Endothelial cell of umbilical vein (primary cell): ENCODE data around the gene PPM1D. TPM values are rescaled to one million over a fixed set of nuclear protein-coding genes. Genes with fewer than 3 reads are reported as not detected.

Experiments used
- BruUV-seq: library from RNA; stranded (reverse); fragments of 400-500 nt; replicated peaks from 2 replicates; lab custom pipeline; 2021; lab: Mats Ljungman, UMichigan
- CTCF ChIA-PET: fragments of 300-600, 350-600 bp; sonication (Branson Sonifier 250); formaldehyde crosslinking; loops from one replicate; lab custom pipeline; 2021; ENCODE audit warnings: antibody characterized with exemption, inconsistent platforms; lab: Charles Lee
- POLR2A ChIA-PET: fragments of 300-600, 350-600 bp; sonication (Branson Sonifier 250); formaldehyde crosslinking; loops from one replicate; lab custom pipeline; 2021; ENCODE audit warnings: antibody characterized with exemption, inconsistent platforms; lab: Charles Lee
- DNase-seq: peaks from one replicate; pipeline ENCODE4 v3.0.0-alpha.2; 2011; ENCODE audit warnings: low read depth, low spot score
- FAIRE-seq: peaks from 2 replicates; lab custom pipeline; 2011; peaks lifted over from hg19 to GRCh38; lab: Jason Lieb, UNC
- H2AFZ ChIP-seq: 2 replicates; pipeline ENCODE4 v1.6.0; 2012; ENCODE audit warnings: low read depth, low read length, control low read depth, inconsistent platforms
- H3K27ac ChIP-seq: 2 replicates; pipeline ENCODE4 v1.5.1; 2011; ENCODE audit warnings: low read depth, mild to moderate bottlenecking, control low read depth, low read length, moderate library complexity; ENCODE audit not compliant: insufficient read depth
- H3K27me3 ChIP-seq, 2 experiments: 2 replicates each; pipeline versions ENCODE4 v1.6.0 to v1.6.1; 2011; ENCODE audit warnings: low read length in 2 of 2, mixed read lengths in 1 of 2; ENCODE audit not compliant: control insufficient read depth in 2 of 2, insufficient read depth in 2 of 2
- H3K36me3 ChIP-seq, 2 experiments: 2 replicates in 1 of 2; 3 replicates in 1 of 2; pipeline ENCODE4 v1.5.1; 2011; ENCODE audit warnings: low read length in 2 of 2, mild to moderate bottlenecking in 1 of 2, moderate library complexity in 1 of 2; ENCODE audit not compliant: control insufficient read depth in 2 of 2, insufficient read depth in 2 of 2; ENCODE audit errors: extremely low read depth in 1 of 2
- H3K4me1 ChIP-seq: 3 replicates; pipeline ENCODE4 v1.5.1; 2011; ENCODE audit warnings: mild to moderate bottlenecking, low read length; ENCODE audit not compliant: control insufficient read depth, insufficient read depth; ENCODE audit errors: extremely low read depth
- H3K4me2 ChIP-seq: 2 replicates; pipeline ENCODE4 v1.6.1; 2011; ENCODE audit warnings: low read length, control low read depth, mixed read lengths; ENCODE audit not compliant: insufficient read depth
- H3K4me3 ChIP-seq, 3 experiments: fragments of 200-600 bp in 1 of 3; sonication (generic), shearing (Covaris generic) in 1 of 3; replicated peaks in 1 of 3; 2 replicates each; pipeline ENCODE4 v1.5.1; 2011 to 2016; ENCODE audit warnings: control low read depth in 3 of 3, low read length in 3 of 3, mild to moderate bottlenecking in 2 of 3, inconsistent platforms in 1 of 3, low read depth in 1 of 3, moderate library complexity in 1 of 3; ENCODE audit not compliant: insufficient read depth in 1 of 3
- H3K79me2 ChIP-seq: 2 replicates; pipeline ENCODE4 v1.6.0; 2012; ENCODE audit warnings: low read length, inconsistent platforms; ENCODE audit not compliant: control insufficient read depth, insufficient read depth
- H3K9ac ChIP-seq: replicated peaks from 2 replicates; pipeline ENCODE3; 2011; ENCODE audit warnings: low read length, control low read depth; ENCODE audit not compliant: insufficient read depth; ENCODE audit errors: extremely low read depth
- H3K9me1 ChIP-seq: replicated peaks from 3 replicates; pipeline ENCODE4 v1.6.0; 2011; ENCODE audit warnings: mild to moderate bottlenecking, low read length; ENCODE audit not compliant: control insufficient read depth, insufficient read depth; ENCODE audit errors: extremely low read depth
- H3K9me3 ChIP-seq: replicated peaks from 2 replicates; pipeline ENCODE4 v1.5.1; 2012; ENCODE audit warnings: low read length, inconsistent platforms; ENCODE audit not compliant: control insufficient read depth, insufficient read depth
- H4K20me1 ChIP-seq: replicated peaks from 2 replicates; pipeline ENCODE3; 2011; ENCODE audit warnings: mild to moderate bottlenecking, low read length; ENCODE audit not compliant: control insufficient read depth, insufficient read depth; ENCODE audit errors: extremely low read depth
- CTCF ChIP-seq, 2 donors: IDR thresholded peaks; 1 replicate in 1 of 2; 2 replicates in 1 of 2; pipeline ENCODE4 v1.5.1; 2011; ENCODE audit warnings: low read length in 2 of 2, mild to moderate bottlenecking in 2 of 2, moderate library complexity in 2 of 2, control low read depth in 1 of 2, inconsistent platforms in 1 of 2, low read depth in 1 of 2; ENCODE audit not compliant: insufficient read depth in 1 of 2; ENCODE audit errors: extremely low read depth in 1 of 2
- EZH2 ChIP-seq: IDR thresholded peaks from 2 replicates; pipeline ENCODE4 v1.6.1; 2012; ENCODE audit warnings: borderline replicate concordance, low read depth, mild to moderate bottlenecking, moderate library complexity, low read length, inconsistent platforms; ENCODE audit not compliant: severe bottlenecking
- FOS ChIP-seq: IDR thresholded peaks from 2 replicates; pipeline ENCODE4 v1.6.1; 2011; ENCODE audit warnings: mild to moderate bottlenecking, low read length, moderate library complexity, borderline replicate concordance; ENCODE audit not compliant: insufficient read depth
- GATA2 ChIP-seq: IDR thresholded peaks from 2 replicates; pipeline ENCODE4 v1.7.0; 2011; ENCODE audit warnings: low read depth, mild to moderate bottlenecking, moderate library complexity, mixed read lengths, low read length; ENCODE audit not compliant: insufficient read length, insufficient read depth
- JUN ChIP-seq: IDR thresholded peaks from 2 replicates; pipeline ENCODE4 v1.6.1; 2011; ENCODE audit warnings: borderline replicate concordance, low read depth; ENCODE audit not compliant: insufficient read length, insufficient read depth
- MAX ChIP-seq: IDR thresholded peaks from 2 replicates; pipeline ENCODE4 v1.6.1; 2011; ENCODE audit not compliant: insufficient read depth, insufficient read length
- MYC ChIP-seq: IDR thresholded peaks from one replicate; pipeline ENCODE4 v1.6.1; 2011; ENCODE audit warnings: mild to moderate bottlenecking, low read depth, low read length
- POLR2A ChIP-seq: IDR thresholded peaks from 2 replicates; pipeline ENCODE4 v1.6.1; 2012; ENCODE audit warnings: low read depth, mild to moderate bottlenecking, control low read depth, low read length
- POLR2AphosphoS5 ChIP-seq: IDR thresholded peaks from 2 replicates; pipeline ENCODE4 v1.6.1; 2012; ENCODE audit warnings: low read depth, mild to moderate bottlenecking, control low read depth, low read length, moderate library complexity; ENCODE audit not compliant: insufficient read depth
- dilution Hi-C: fragments of 300-500 bp; cut with MboI; formaldehyde crosslinking; loops from one replicate; pipeline ENCODE4 v1.15.0; 2019; ENCODE audit warnings: low sequenced_read_pairs; ENCODE audit not compliant: extremely low pct_ligation_motif_present
- intact Hi-C: fragments of 100-400 bp; cut with micrococcal nuclease; formaldehyde crosslinking; loops from one replicate; pipeline ENCODE4 v1.10.0; 2022
- polyA plus RNA-seq, 4 experiments: library from polyadenylated mRNA; depleted of rRNA in 3 of 4; stranded (reverse) in 3 of 4; unstranded in 1 of 4; fragments of >200 nt; gene quantifications; 2 replicates each; pipeline versions ENCODE4 v1.2.1 to v1.2.3, GENCODE V29; 2011 to 2012; ENCODE audit warnings: missing spikeins in 1 of 4
- total RNA-seq: library from RNA; stranded (reverse); gene quantifications from 2 replicates; pipeline ENCODE4 v1.2.3, GENCODE V29; 2021

Gene PPM1D
- total and polyA plus RNA-seq, 2 donors (not counting 3 experiments of a cell fraction or from before 2014, with no cell fraction given) = 7.9 to 19.0 TPM

- no peak overlapping the region for H3K4me3 ChIP-seq
- no TSS peak for BruUV-seq
- H3K4me1 ChIP-seq = no peaks in the 10 kb centered on the region
- TF ChIP-seq POLR2A (no peak), MAX (no peak), CTCF (IDR thresholded peaks at IDR 0.05; ENCODE audit: extremely low read depth in 1 of 2, insufficient read depth in 1 of 2, low read depth in 1 of 2, low read length in 2 of 2) (no peak), POLR2AphosphoS5 (no peak), FOS (no peak), EZH2 (no peak), MYC (no peak), GATA2 (no peak), JUN (no peak)
- ChIA-PET POLR2A (no interaction called here), CTCF (interaction anchor here (1.3 to 3.9 kb wide), 2 partner anchors 9 to 13 kb away, joined by 3 to 22 read pairs; no protein-coding TSS in a partner anchor)
- no peaks in the 10 kb centered on the region for H3K9me3 ChIP-seq
- H3K9me1 ChIP-seq = no peaks in the 10 kb centered on the region
- intact Hi-C loops = no loop called here
- H3K27ac ChIP-seq = no peak overlapping the region
- H3K79me2 ChIP-seq = no peaks in the 10 kb centered on the region
- dilution Hi-C loops = no loop called here
- no peaks in the 10 kb centered on the region for H4K20me1 ChIP-seq
- no peaks in the 10 kb centered on the region for H3K36me3 ChIP-seq
- H3K27me3 ChIP-seq = no peaks in the 10 kb centered on the region
- FAIRE-seq (no peak), DNase-seq (no peak)
- H3K4me2 ChIP-seq = no peak overlapping the region
- H2AFZ ChIP-seq = no peak overlapping the region
- no peak overlapping the region for H3K9ac ChIP-seq
These were observed 39.8 kb upstream of the PPM1D start for GRCh38 chr17:60559995-60560859.
